ENCODE results near the gene PVALEF. TPM values are rescaled to one million over a fixed set of nuclear protein-coding genes. Genes with fewer than 3 reads are reported as not detected.

The PVALEF gene
- total RNA-seq, 1 donor, result not detected

DNA sequence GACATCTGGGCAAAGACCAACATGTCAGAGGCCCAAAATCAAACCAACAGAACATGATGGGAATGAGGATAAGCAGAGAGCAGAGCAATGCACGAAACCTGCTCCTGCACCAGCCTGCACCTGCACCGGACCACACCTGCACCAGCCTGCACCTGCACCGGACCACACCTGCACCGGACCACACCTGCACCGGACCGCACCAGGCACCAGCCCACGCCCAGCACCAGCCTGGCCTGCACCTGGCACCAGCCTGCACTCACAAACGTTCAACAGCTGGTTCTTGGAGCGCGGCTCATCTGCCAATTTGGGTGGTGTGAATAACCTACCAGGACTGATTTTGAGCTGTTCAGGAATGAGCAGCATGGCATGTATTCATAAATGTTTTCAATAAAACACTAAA lies 39.3 kb downstream of the PVALEF start:
- peak; percentile 63 for DNase-seq (ENCODE audit: insufficient read length, low spot score, missing footprints)
- Histone ChIP-seq H3K27ac (ENCODE audit: low read depth, low read length) (no peak overlapping the region), H3K79me2 (ENCODE audit: insufficient read depth, low read length) (no peaks in the 10 kb centered on the region), H3K4me3 (ENCODE audit: insufficient read depth, low read length) (no peak overlapping the region), H3K4me1 (ENCODE audit: insufficient read depth, low read length) (no peaks in the 10 kb centered on the region), H3K36me3 (ENCODE audit: insufficient read depth, low read length) (no peaks in the 10 kb centered on the region), H3K9me3 (ENCODE audit: low read depth, low read length) (no peaks in the 10 kb centered on the region), H3K4me2 (ENCODE audit: insufficient read depth, low read length) (no peak overlapping the region), H3K27me3 (ENCODE audit: insufficient read depth, low read length) (no peaks in the 10 kb centered on the region), H2AFZ (ENCODE audit: low read length) (no peak overlapping the region), H4K20me1 (ENCODE audit: insufficient read depth, low read length) (no peaks in the 10 kb centered on the region)
- TF ChIP-seq, protein P1, sequence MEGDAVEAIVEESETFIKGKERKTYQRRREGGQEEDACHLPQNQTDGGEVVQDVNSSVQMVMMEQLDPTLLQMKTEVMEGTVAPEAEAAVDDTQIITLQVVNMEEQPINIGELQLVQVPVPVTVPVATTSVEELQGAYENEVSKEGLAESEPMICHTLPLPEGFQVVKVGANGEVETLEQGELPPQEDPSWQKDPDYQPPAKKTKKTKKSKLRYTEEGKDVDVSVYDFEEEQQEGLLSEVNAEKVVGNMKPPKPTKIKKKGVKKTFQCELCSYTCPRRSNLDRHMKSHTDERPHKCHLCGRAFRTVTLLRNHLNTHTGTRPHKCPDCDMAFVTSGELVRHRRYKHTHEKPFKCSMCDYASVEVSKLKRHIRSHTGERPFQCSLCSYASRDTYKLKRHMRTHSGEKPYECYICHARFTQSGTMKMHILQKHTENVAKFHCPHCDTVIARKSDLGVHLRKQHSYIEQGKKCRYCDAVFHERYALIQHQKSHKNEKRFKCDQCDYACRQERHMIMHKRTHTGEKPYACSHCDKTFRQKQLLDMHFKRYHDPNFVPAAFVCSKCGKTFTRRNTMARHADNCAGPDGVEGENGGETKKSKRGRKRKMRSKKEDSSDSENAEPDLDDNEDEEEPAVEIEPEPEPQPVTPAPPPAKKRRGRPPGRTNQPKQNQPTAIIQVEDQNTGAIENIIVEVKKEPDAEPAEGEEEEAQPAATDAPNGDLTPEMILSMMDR (IDR thresholded peaks at IDR 0.05; ENCODE audit: extremely low read depth, low read depth, low read length), result no peak

DNA sequence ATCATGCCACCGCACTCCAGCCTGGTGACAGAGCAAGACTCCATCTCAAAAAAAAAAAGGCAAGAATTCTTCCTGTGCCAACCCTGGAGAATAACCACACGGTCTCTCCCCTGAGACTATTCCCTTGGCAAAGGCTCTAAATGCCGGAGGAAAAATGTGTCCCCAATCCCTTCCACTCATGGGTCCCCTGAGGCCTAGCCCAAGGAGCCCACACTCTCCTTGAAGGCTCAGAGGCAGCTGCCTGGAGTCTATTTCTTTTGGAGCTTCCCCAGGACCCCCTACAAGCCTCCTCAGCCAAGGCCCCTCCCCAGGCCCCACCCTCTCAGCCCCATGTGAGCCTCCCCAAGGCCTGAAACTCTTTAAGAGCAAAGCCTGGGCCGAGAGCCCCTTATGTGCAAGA lies 40.9 kb downstream of the PVALEF start:
- no peak overlapping the region for H3K4me2 ChIP-seq (ENCODE audit: insufficient read depth, low read length)
- H2AFZ ChIP-seq (ENCODE audit: low read length), result no peak overlapping the region
- no peaks in the 10 kb centered on the region for H3K9me3 ChIP-seq (ENCODE audit: low read depth, low read length)
- no peaks in the 10 kb centered on the region for H4K20me1 ChIP-seq (ENCODE audit: insufficient read depth, low read length)
- H3K27ac ChIP-seq (ENCODE audit: low read depth, low read length), result no peak overlapping the region
- no peaks in the 10 kb centered on the region for H3K27me3 ChIP-seq (ENCODE audit: insufficient read depth, low read length)
- TF ChIP-seq, protein P1 (IDR thresholded peaks at IDR 0.05; ENCODE audit: extremely low read depth, low read depth, low read length), result no peak
- DNase-seq (ENCODE audit: insufficient read length, low spot score, missing footprints), result peak; percentile 58
- H3K4me3 ChIP-seq (ENCODE audit: insufficient read depth, low read length), result no peak overlapping the region
- H3K36me3 ChIP-seq (ENCODE audit: insufficient read depth, low read length), result no peaks in the 10 kb centered on the region
- no peaks in the 10 kb centered on the region for H3K79me2 ChIP-seq (ENCODE audit: insufficient read depth, low read length)
- peaks cover 8% of the 10 kb centered on the region for H3K4me1 ChIP-seq (ENCODE audit: insufficient read depth, low read length)

DNA sequence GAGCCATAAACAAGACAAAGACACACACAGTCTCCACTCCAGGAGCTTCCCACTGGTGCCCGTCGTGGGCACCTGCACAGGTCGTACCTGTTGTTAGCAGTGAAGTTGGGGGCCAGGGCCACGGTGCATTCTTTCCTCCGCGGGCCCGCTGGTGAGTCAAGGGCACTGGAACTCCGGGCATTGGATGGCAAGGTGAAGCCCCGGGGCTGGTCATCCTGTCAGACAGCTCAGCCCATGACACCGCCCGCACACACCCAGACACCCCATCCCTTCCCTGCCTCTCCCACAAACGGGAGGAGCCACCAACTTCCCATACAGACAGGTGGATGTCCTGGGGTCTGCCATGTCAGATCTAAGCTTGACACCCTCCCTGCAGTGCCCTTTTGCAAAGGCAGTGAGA lies 41.4 kb downstream of the PVALEF start:
- H3K27me3 ChIP-seq (ENCODE audit: insufficient read depth, low read length), result no peaks in the 10 kb centered on the region
- no peak overlapping the region for H3K27ac ChIP-seq (ENCODE audit: low read depth, low read length)
- no peaks in the 10 kb centered on the region for H4K20me1 ChIP-seq (ENCODE audit: insufficient read depth, low read length)
- no peaks in the 10 kb centered on the region for H3K36me3 ChIP-seq (ENCODE audit: insufficient read depth, low read length)
- peaks cover 10% of the 10 kb centered on the region for H3K4me1 ChIP-seq (ENCODE audit: insufficient read depth, low read length)
- no peak overlapping the region for H2AFZ ChIP-seq (ENCODE audit: low read length)
- DNase-seq (ENCODE audit: insufficient read length, low spot score, missing footprints), result peak; percentile 56
- H3K9me3 ChIP-seq (ENCODE audit: low read depth, low read length), result no peaks in the 10 kb centered on the region
- TF ChIP-seq, protein P1 (IDR thresholded peaks at IDR 0.05; ENCODE audit: extremely low read depth, low read depth, low read length), result no peak
- H3K4me3 ChIP-seq (ENCODE audit: insufficient read depth, low read length), result no peak overlapping the region
- H3K4me2 ChIP-seq (ENCODE audit: insufficient read depth, low read length), result no peak overlapping the region
- no peaks in the 10 kb centered on the region for H3K79me2 ChIP-seq (ENCODE audit: insufficient read depth, low read length)

DNA sequence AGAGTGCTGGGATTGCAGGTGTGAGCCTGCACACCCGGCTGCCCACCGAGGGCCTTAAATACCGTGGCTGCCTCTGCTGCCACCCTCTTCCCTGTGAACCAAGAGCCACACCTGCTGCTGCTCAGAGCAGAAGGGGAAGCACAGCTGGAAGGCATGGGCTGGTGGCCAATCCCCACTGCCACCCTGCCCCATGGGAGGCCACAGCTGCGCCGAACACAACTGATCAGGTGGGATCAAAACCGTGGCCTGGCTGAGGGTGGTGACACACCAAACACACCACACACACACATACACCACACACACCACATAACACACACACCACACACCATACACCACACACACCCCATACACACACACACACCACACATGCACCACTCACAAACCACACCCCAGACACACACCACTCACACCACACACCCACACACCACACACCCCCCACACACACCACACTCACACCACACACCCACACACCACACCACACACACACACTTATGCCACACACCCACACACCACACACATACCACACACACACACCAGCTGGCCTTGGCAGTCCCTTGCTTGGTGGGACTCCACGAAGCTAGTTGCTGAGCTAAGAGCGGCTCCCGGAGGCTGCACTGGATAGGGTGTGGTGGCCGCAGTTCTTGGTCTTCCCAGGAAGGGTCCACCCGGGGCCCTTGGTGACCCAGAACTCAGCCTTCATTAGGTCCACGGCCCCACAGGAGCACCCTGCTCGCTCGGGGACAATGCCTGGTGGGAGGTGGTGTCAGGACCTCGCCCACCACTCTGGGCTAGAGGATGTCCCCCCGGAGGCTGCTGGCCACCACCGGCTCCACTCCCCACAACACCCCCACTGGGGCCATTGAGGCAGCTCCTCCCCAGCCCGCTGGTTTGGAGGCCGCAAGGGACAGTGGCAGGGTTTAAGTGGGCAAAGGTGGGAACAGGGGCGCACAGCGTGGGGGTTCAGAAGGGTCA lies 42.6 kb downstream of the PVALEF start:
- TF ChIP-seq, protein P1 (IDR thresholded peaks at IDR 0.05; ENCODE audit: extremely low read depth, low read depth, low read length), result no peak
- DNase-seq (ENCODE audit: insufficient read length, low spot score, missing footprints), result peak; percentile 55
- peaks cover 10% of the 10 kb centered on the region for H3K4me1 ChIP-seq (ENCODE audit: insufficient read depth, low read length)

More for the DNA sequence above, 42.6 kb downstream of the PVALEF start:
- no peaks in the 10 kb centered on the region for H3K9me3 ChIP-seq (ENCODE audit: low read depth, low read length)
- no peaks in the 10 kb centered on the region for H3K79me2 ChIP-seq (ENCODE audit: insufficient read depth, low read length)
- H2AFZ ChIP-seq (ENCODE audit: low read length), result no peak overlapping the region
- no peaks in the 10 kb centered on the region for H3K27me3 ChIP-seq (ENCODE audit: insufficient read depth, low read length)
- H4K20me1 ChIP-seq (ENCODE audit: insufficient read depth, low read length), result peaks cover 4% of the 10 kb centered on the region
- H3K4me2 ChIP-seq (ENCODE audit: insufficient read depth, low read length), result no peak overlapping the region
- H3K36me3 ChIP-seq (ENCODE audit: insufficient read depth, low read length), result no peaks in the 10 kb centered on the region
- H3K27ac ChIP-seq (ENCODE audit: low read depth, low read length), result no peak overlapping the region
- H3K4me3 ChIP-seq (ENCODE audit: insufficient read depth, low read length), result no peak overlapping the region
